HepG2 (cell line): Measurements from ENCODE around the gene ACADSB.

Experiments used
- EZH2 ChIP-seq: conservative IDR thresholded peaks from 2 replicates; pipeline ENCODE4 v1.6.1; 2012; ENCODE audit warnings: mild to moderate bottlenecking, low read depth, low read length, moderate library complexity
- HCFC1 ChIP-seq: fragments of 150-350 bp; IDR thresholded peaks from 2 replicates; pipeline ENCODE4 v1.6.1; 2014; ENCODE audit warnings: low read depth, low read length
- IRX3 ChIP-seq: sonication (generic); formaldehyde crosslinking; IDR thresholded peaks from 2 replicates; pipeline ENCODE4 v1.8.1; 2023; ENCODE audit warnings: mild to moderate bottlenecking, low read depth, missing genetic modification reagents, borderline replicate concordance
- JUN ChIP-seq: sonication (generic); formaldehyde crosslinking; IDR thresholded peaks from 2 replicates; pipeline ENCODE4 v1.4.0; 2020; ENCODE audit warnings: mild to moderate bottlenecking, missing genetic modification reagents
- MAFG ChIP-seq: sonication (generic); formaldehyde crosslinking; IDR thresholded peaks from 2 replicates; pipeline ENCODE4 v1.5.1; 2020; ENCODE audit warnings: mild to moderate bottlenecking, missing genetic modification reagents
- NFYC ChIP-seq: IDR thresholded peaks from 2 replicates; pipeline ENCODE4 v1.6.1; 2016; ENCODE audit warnings: missing genetic modification reagents, missing compliant biosample characterization
- PAF1 ChIP-seq: IDR thresholded peaks from 2 replicates; pipeline ENCODE4 v1.6.1; 2016; ENCODE audit warnings: missing genetic modification reagents, missing compliant biosample characterization
- PBX3 ChIP-seq: sonication (generic); formaldehyde crosslinking; IDR thresholded peaks from 2 replicates; pipeline ENCODE4 v1.8.1; 2023; ENCODE audit warnings: missing genetic modification reagents, inconsistent platforms, borderline replicate concordance
- SP2 ChIP-seq: sonication (generic); formaldehyde crosslinking; IDR thresholded peaks from 2 replicates; pipeline ENCODE4 v1.5.1; 2020; ENCODE audit warnings: mild to moderate bottlenecking, missing genetic modification reagents
- TCF12 ChIP-seq, 2 experiments: fragments of 450-650 bp in 1 of 2; sonication (generic) in 1 of 2; formaldehyde crosslinking in 1 of 2; IDR thresholded peaks; 2 replicates each; pipeline versions ENCODE4 v1.6.1 to v1.8.0; 2017 to 2022; ENCODE audit warnings: antibody characterized with exemption in 1 of 2, mild to moderate bottlenecking in 1 of 2, missing genetic modification reagents in 1 of 2, moderate library complexity in 1 of 2
- ZBTB21 ChIP-seq: sonication (generic); formaldehyde crosslinking; IDR thresholded peaks from 2 replicates; pipeline ENCODE4 v1.4.0; 2020; ENCODE audit warnings: missing genetic modification reagents
- ZNF792 ChIP-seq: IDR thresholded peaks from 2 replicates; pipeline ENCODE4 v1.6.1; 2016
- ZNF839 ChIP-seq: sonication (generic); formaldehyde crosslinking; IDR thresholded peaks from 2 replicates; pipeline ENCODE4 v1.4.0; 2020; ENCODE audit warnings: missing genetic modification reagents, mild to moderate bottlenecking, borderline replicate concordance
- TF ChIP-seq, protein P1 (sequence below): sonication (generic); formaldehyde crosslinking; IDR thresholded peaks from 2 replicates; pipeline ENCODE4 v1.5.0; 2020; ENCODE audit warnings: mild to moderate bottlenecking, missing genetic modification reagents, moderate library complexity

DNA sequence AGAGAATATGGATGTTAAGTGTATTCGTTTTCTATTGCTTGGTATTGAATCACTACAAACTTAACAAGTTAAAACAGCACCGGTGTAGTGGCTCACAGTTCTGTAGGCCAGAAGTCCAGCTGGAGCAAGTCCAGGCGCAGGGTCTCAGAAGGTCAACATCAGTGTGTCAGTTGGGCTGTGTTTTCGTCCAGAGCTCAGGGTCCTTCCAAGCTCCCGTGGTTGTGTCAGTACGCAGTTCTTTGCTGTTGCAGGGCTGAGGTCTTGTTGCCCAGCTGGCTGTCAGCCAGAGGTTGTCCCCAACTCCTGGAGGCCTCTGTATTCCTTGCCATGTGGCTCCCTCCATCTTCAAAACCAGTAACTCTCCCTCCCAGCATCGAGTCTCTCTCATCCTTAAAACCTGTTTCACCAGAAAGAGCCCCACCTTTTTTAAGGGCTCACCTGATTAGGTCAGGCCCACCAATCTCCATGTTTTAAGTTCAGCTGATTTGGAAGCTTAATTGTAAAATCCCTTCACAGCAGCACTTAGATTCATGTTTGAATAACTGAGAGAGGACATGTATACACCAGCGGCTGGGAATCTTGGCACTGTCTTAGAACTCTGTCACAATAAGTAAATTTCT is 26.8 kb downstream of the ACADSB start:
- no peak; the same call in 1 of the 2 replicates for TF ChIP-seq ZNF792 (CRISPR knock-in tag)
- TF ChIP-seq PAF1: no peak
- TF ChIP-seq EZH2: no peak
- no peak for TF ChIP-seq SP2 (CRISPR knock-in tag)
- TF ChIP-seq, protein P1, sequence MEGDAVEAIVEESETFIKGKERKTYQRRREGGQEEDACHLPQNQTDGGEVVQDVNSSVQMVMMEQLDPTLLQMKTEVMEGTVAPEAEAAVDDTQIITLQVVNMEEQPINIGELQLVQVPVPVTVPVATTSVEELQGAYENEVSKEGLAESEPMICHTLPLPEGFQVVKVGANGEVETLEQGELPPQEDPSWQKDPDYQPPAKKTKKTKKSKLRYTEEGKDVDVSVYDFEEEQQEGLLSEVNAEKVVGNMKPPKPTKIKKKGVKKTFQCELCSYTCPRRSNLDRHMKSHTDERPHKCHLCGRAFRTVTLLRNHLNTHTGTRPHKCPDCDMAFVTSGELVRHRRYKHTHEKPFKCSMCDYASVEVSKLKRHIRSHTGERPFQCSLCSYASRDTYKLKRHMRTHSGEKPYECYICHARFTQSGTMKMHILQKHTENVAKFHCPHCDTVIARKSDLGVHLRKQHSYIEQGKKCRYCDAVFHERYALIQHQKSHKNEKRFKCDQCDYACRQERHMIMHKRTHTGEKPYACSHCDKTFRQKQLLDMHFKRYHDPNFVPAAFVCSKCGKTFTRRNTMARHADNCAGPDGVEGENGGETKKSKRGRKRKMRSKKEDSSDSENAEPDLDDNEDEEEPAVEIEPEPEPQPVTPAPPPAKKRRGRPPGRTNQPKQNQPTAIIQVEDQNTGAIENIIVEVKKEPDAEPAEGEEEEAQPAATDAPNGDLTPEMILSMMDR (CRISPR knock-in tag): no peak
- no peak for TF ChIP-seq ZNF839 (CRISPR knock-in tag)
- TF ChIP-seq PBX3: no peak
- TF ChIP-seq IRX3 (CRISPR knock-in tag): no peak
- no peak for TF ChIP-seq NFYC (CRISPR knock-in tag)
- no peak for TF ChIP-seq JUN (CRISPR knock-in tag)
- TF ChIP-seq TCF12 (IDR thresholded peaks at IDR 0.05): no peak
- TF ChIP-seq TCF12 (CRISPR knock-in tag; IDR thresholded peaks at IDR 0.05): no peak
- no peak for TF ChIP-seq MAFG (CRISPR knock-in tag)
- TF ChIP-seq ZBTB21 (CRISPR knock-in tag): no peak
- TF ChIP-seq HCFC1: no peak
